H1 (cell line): ENCODE data around the gene RAB31. TPM values are rescaled to one million over a fixed set of nuclear protein-coding genes. Genes with fewer than 3 reads are reported as not detected.
"Not testable (repeated sequence)": the region's sequence is repeated elsewhere in the genome, so short reads cannot be mapped to it uniquely, and the experiment has no call there.

ENCODE experiments used
- CTCF ChIA-PET: fragments of 300-600 bp; sonication (Branson Sonifier 250); formaldehyde crosslinking; loops from one replicate; lab custom pipeline; 2021; ENCODE audit not compliant: partially characterized antibody; lab: Charles Lee
- POLR2A ChIA-PET: fragments of 300-600 bp; sonication (Branson Sonifier 250); formaldehyde crosslinking; loops from one replicate; lab custom pipeline; 2021; ENCODE audit warnings: inconsistent platforms; ENCODE audit not compliant: partially characterized antibody; lab: Charles Lee
- DNase-seq, 2 experiments: peaks; one replicate each; pipeline versions ENCODE4 v3.0.0 to v3.0.0-alpha.2; 2010 to 2022; ENCODE audit warnings: low spot score in 2 of 2, low read depth in 1 of 2, mixed read lengths in 1 of 2
- FAIRE-seq: peaks from 2 replicates; lab custom pipeline; 2011; peaks lifted over from hg19 to GRCh38; lab: Jason Lieb, UNC
- H2AFZ ChIP-seq: 2 replicates; pipeline ENCODE4 v1.8.1; 2012; ENCODE audit warnings: low read length, inconsistent platforms
- H2AK5ac ChIP-seq: 2 replicates; pipeline ENCODE4 v1.6.1; 2013; ENCODE audit warnings: low read depth, low read length
- H2BK120ac ChIP-seq: replicated peaks from 2 replicates; pipeline ENCODE3; 2013; ENCODE audit warnings: low read depth, low read length, inconsistent platforms
- H2BK12ac ChIP-seq: 2 replicates; pipeline ENCODE4 v1.6.1; 2013; ENCODE audit warnings: low read depth, low read length
- H2BK15ac ChIP-seq: 2 replicates; pipeline ENCODE4 v1.6.1; 2013; ENCODE audit warnings: low read length
- H2BK20ac ChIP-seq: 2 replicates; pipeline ENCODE4 v1.6.1; 2013; ENCODE audit warnings: low read length
- H2BK5ac ChIP-seq: 2 replicates; pipeline ENCODE4 v1.6.1; 2013; ENCODE audit warnings: low read depth, low read length
- H3K14ac ChIP-seq: 2 replicates; pipeline ENCODE4 v1.6.1; 2013; ENCODE audit warnings: inconsistent platforms; ENCODE audit not compliant: insufficient read length
- H3K18ac ChIP-seq: 2 replicates; pipeline ENCODE4 v1.6.1; 2013; ENCODE audit warnings: low read length; ENCODE audit errors: extremely low read depth
- H3K23ac ChIP-seq: 2 replicates; pipeline ENCODE4 v1.6.1; 2013; ENCODE audit warnings: inconsistent platforms; ENCODE audit not compliant: insufficient read length
- H3K23me2 ChIP-seq: 2 replicates; pipeline ENCODE4 v1.6.1; 2013; ENCODE audit warnings: low read depth, low read length
- H3K27ac ChIP-seq: 2 replicates; pipeline ENCODE4 v1.6.1; 2011; ENCODE audit warnings: low read depth, low read length, inconsistent platforms
- H3K27me3 ChIP-seq, 4 experiments: replicated peaks in 1 of 4; 1 replicate in 1 of 4; 2 replicates in 3 of 4; pipeline versions ENCODE4 v1.6.1 to v1.8.1; 2011 to 2013; ENCODE audit warnings: low read length in 3 of 4, mild to moderate bottlenecking in 3 of 4, inconsistent platforms in 2 of 4, mixed read lengths in 2 of 4, moderate library complexity in 1 of 4; ENCODE audit not compliant: control insufficient read depth in 3 of 4, insufficient read depth in 3 of 4; ENCODE audit errors: extremely low read depth in 1 of 4
- H3K36me3 ChIP-seq, 4 experiments: 2 replicates each; pipeline versions ENCODE4 v1.6.1 to v1.8.1; 2011 to 2013; ENCODE audit warnings: mild to moderate bottlenecking in 4 of 4, low read length in 3 of 4, moderate library complexity in 2 of 4, control low read depth in 1 of 4, inconsistent platforms in 1 of 4; ENCODE audit not compliant: insufficient read depth in 4 of 4, control insufficient read depth in 2 of 4
- H3K4ac ChIP-seq: replicated peaks from 2 replicates; pipeline ENCODE3; 2013; ENCODE audit warnings: low read length, low read depth, mixed read lengths, inconsistent platforms; ENCODE audit not compliant: insufficient read length
- H3K4me1 ChIP-seq, 4 experiments: replicated peaks in 1 of 4; 1 replicate in 1 of 4; 2 replicates in 3 of 4; pipeline versions ENCODE4 v1.6.1 to v1.8.1; 2011 to 2013; ENCODE audit warnings: low read length in 3 of 4, inconsistent platforms in 2 of 4, mixed read lengths in 1 of 4; ENCODE audit not compliant: insufficient read depth in 4 of 4, control insufficient read depth in 3 of 4
- H3K4me2 ChIP-seq, 2 experiments: 2 replicates each; pipeline versions ENCODE4 v1.6.1 to v1.8.1; 2011 to 2013; ENCODE audit warnings: low read depth in 2 of 2, low read length in 2 of 2, control low read depth in 1 of 2, inconsistent platforms in 1 of 2, mild to moderate bottlenecking in 1 of 2; ENCODE audit not compliant: insufficient read depth in 1 of 2
- H3K4me3 ChIP-seq, 4 experiments: fragments of 200-600, 300-600 bp in 1 of 4; sonication (generic), shearing (Covaris generic), sonication (Bioruptor Twin) in 1 of 4; 2 replicates each; pipeline versions ENCODE4 v1.5.1 to v1.8.1; 2011 to 2016; ENCODE audit warnings: low read length in 4 of 4, low read depth in 3 of 4, control low read depth in 2 of 4, inconsistent platforms in 2 of 4, mild to moderate bottlenecking in 2 of 4, mixed read lengths in 1 of 4, moderate library complexity in 1 of 4; ENCODE audit not compliant: insufficient read depth in 2 of 4; ENCODE audit errors: extremely low read depth in 1 of 4
- H3K56ac ChIP-seq: replicated peaks from 2 replicates; pipeline ENCODE3; 2013; ENCODE audit warnings: low read depth, mild to moderate bottlenecking, mixed read lengths, low read length, inconsistent platforms; ENCODE audit not compliant: insufficient read length
- H3K79me1 ChIP-seq: 2 replicates; pipeline ENCODE4 v1.6.1; 2013; ENCODE audit warnings: low read depth, low read length, control low read depth
- H3K79me2 ChIP-seq, 2 experiments: 2 replicates each; pipeline versions ENCODE4 v1.6.1 to v1.8.1; 2012 to 2013; ENCODE audit warnings: low read length in 2 of 2, mild to moderate bottlenecking in 2 of 2, inconsistent platforms in 1 of 2; ENCODE audit not compliant: insufficient read depth in 2 of 2, control insufficient read depth in 1 of 2
- H3K9ac ChIP-seq, 4 experiments: replicated peaks in 1 of 4; 1 replicate in 1 of 4; 2 replicates in 3 of 4; pipeline versions ENCODE4 v1.6.1 to v1.8.1; 2011 to 2013; ENCODE audit warnings: low read depth in 3 of 4, low read length in 3 of 4, control low read depth in 2 of 4, mild to moderate bottlenecking in 2 of 4, moderate library complexity in 2 of 4, inconsistent platforms in 1 of 4; ENCODE audit errors: extremely low read depth in 1 of 4
- H3K9me3 ChIP-seq, 2 experiments: 2 replicates each; pipeline versions ENCODE4 v1.6.1 to v1.8.1; 2012 to 2013; ENCODE audit warnings: mild to moderate bottlenecking in 2 of 2, moderate library complexity in 2 of 2, control low read depth in 1 of 2, inconsistent platforms in 1 of 2, low read depth in 1 of 2, low read length in 1 of 2, mixed read lengths in 1 of 2; ENCODE audit not compliant: insufficient read depth in 2 of 2
- H4K20me1 ChIP-seq, 2 experiments: replicated peaks in 1 of 2; 2 replicates each; pipeline versions ENCODE3 to v1.8.1; 2011 to 2013; ENCODE audit warnings: inconsistent platforms in 2 of 2, low read length in 2 of 2, mild to moderate bottlenecking in 1 of 2; ENCODE audit not compliant: insufficient read depth in 2 of 2, control insufficient read depth in 1 of 2
- H4K5ac ChIP-seq: 2 replicates; pipeline ENCODE4 v1.6.1; 2013; ENCODE audit warnings: low read length, low read depth, mixed read lengths, inconsistent platforms; ENCODE audit not compliant: insufficient read length
- H4K8ac ChIP-seq: 2 replicates; pipeline ENCODE4 v1.8.0; 2013; ENCODE audit warnings: mild to moderate bottlenecking, moderate library complexity, low read length, inconsistent platforms; ENCODE audit not compliant: insufficient read depth; ENCODE audit errors: extremely low read depth
- H4K91ac ChIP-seq: replicated peaks from 2 replicates; pipeline ENCODE3; 2013; ENCODE audit warnings: low read length, mixed read lengths, inconsistent platforms; ENCODE audit not compliant: insufficient read length
- HDAC6 ChIP-seq: IDR thresholded peaks from one replicate; pipeline ENCODE4 v1.7.1; 2012; ENCODE audit warnings: low read depth, mild to moderate bottlenecking, inconsistent platforms, low read length, moderate library complexity
- PHF8 ChIP-seq: fragments of 200-600 bp; sonication (generic); conservative IDR thresholded peaks from 2 replicates; pipeline ENCODE4 v1.7.1; 2012; ENCODE audit warnings: low read depth, mild to moderate bottlenecking, inconsistent platforms, low read length, moderate library complexity
- POLR2AphosphoS5 ChIP-seq: IDR thresholded peaks from 2 replicates; pipeline ENCODE4 v1.6.1; 2011; ENCODE audit warnings: low read depth, low read length
- POU5F1 ChIP-seq: IDR thresholded peaks from 2 replicates; pipeline ENCODE4 v1.6.1; 2011; ENCODE audit warnings: low read depth, mild to moderate bottlenecking, low read length, moderate library complexity
- RBBP5 ChIP-seq: IDR thresholded peaks from 2 replicates; pipeline ENCODE4 v1.7.1; 2012; ENCODE audit warnings: low read depth, mild to moderate bottlenecking, inconsistent platforms, low read length, moderate library complexity, borderline replicate concordance
- WGBS, 2 experiments: shearing (Covaris generic) in 1 of 2; methylation state at CpG; one replicate each; pipeline versions ENCODE4 v1.1.6 to v1.1.7; 2013 to 2015; ENCODE audit warnings: low lambda C conversion rate in 2 of 2, mixed read lengths in 2 of 2, inconsistent platforms in 1 of 2, low coverage in 1 of 2, missing lambda C conversion rate in 1 of 2; ENCODE audit not compliant: insufficient replicate concordance in 2 of 2, insufficient coverage in 1 of 2, insufficient read length in 1 of 2; ENCODE audit errors: extremely low coverage in 1 of 2, missing lambda C conversion rate in 1 of 2; 5-methylcytosine and 5-hydroxymethylcytosine counted together
- polyA plus RNA-seq, 7 experiments: library from polyadenylated mRNA; depleted of rRNA in 3 of 7; stranded (reverse) in 5 of 7; unstranded in 2 of 7; fragments of >200 nt in 5 of 7; fragments of 200-250 nt in 2 of 7; gene quantifications; 1 replicate in 5 of 7; 2 replicates in 1 of 7; 4 replicates in 1 of 7; pipeline versions ENCODE4 v1.2.1 to v1.2.3, GENCODE V29; 2011 to 2013; ENCODE audit warnings: missing spikeins in 2 of 7, mixed read lengths in 2 of 7
- total RNA-seq: library from RNA; stranded (reverse); fragmentation: NEBNext Ultra II Directional; extraction: Animal tissue kit (Norgen Biotek cat#: 25700); gene quantifications from 2 replicates; pipeline ENCODE4 v1.2.1, GENCODE V29; 2021

RAB31 gene
- total and polyA plus RNA-seq, 2 of the 8 experiments (the other 6 are each of a cell fraction or from before 2014, with no cell fraction given): 15.2 to 40.9 TPM

GRCh38 chr18:9673296-9674251, 34.5 kb upstream of the RAB31 start (continued):
- TF ChIP-seq RBBP5 (no peak), HDAC6 (no peak), POLR2AphosphoS5 (no peak), POU5F1 (no peak), PHF8 (no peak)
- TF ChIP-seq, all 59 proteins: peak for 2

- CTCF ChIA-PET: interaction anchor here (0.6 to 1.1 kb wide), 4 partner anchors 41 to 115 kb away, joined by 3 to 4 read pairs (median 3); no protein-coding TSS in a partner anchor
Measured at GRCh38 chr18:9678216-9678615, 29.9 kb upstream of the RAB31 start.

More at GRCh38 chr18:9678216-9678615, 29.9 kb upstream of the RAB31 start:
- H3K27me3 ChIP-seq, FAIRE-seq, H4K91ac ChIP-seq, H2BK15ac ChIP-seq, H2BK20ac ChIP-seq, H3K23ac ChIP-seq, H3K4me2 ChIP-seq, H2BK5ac ChIP-seq, H3K36me3 ChIP-seq, H3K23me2 ChIP-seq, H3K4me1 ChIP-seq, H2AK5ac ChIP-seq, H4K20me1 ChIP-seq, H2AFZ ChIP-seq, H3K56ac ChIP-seq, H3K4me3 ChIP-seq, H3K14ac ChIP-seq, H3K79me1 ChIP-seq, H4K5ac ChIP-seq, DNase-seq, H2BK120ac ChIP-seq, H3K18ac ChIP-seq, H3K9ac ChIP-seq, H3K4ac ChIP-seq, H3K9me3 ChIP-seq, H2BK12ac ChIP-seq, H3K27ac ChIP-seq, H4K8ac ChIP-seq, H3K79me2 ChIP-seq: not testable (repeated sequence)
- 89% methylated on average over 5 of the region's 5 CpGs; no CpG with 5 or more reads in 1 of the 2 experiments for WGBS, 2 experiments
- POLR2A ChIA-PET: interaction anchor here (0.7 kb wide), 1 partner anchor 54 kb away, joined by 4 read pairs; no protein-coding TSS in a partner anchor
